Right atrium auricular region (tissue), 2 donors: Measurements from ENCODE around the gene TBR1. TPM values are rescaled to one million over a fixed set of nuclear protein-coding genes. Genes with fewer than 3 reads are reported as not detected.

ENCODE experiments used
- DNase-seq: peaks from one replicate; pipeline ENCODE4 v3.0.0-alpha.2; 2019; ENCODE audit warnings: low spot score
- H3K27ac ChIP-seq, 2 donors: fragments of 200-600 bp; sonication (generic); 1 replicate in 1 of 2; 2 replicates in 1 of 2; pipeline ENCODE4 v1.5.1; 2016 to 2019
- H3K27me3 ChIP-seq, 2 donors: fragments of 200-600 bp; sonication (generic); one replicate each; pipeline versions ENCODE4 v1.5.1 to v1.6.0; 2017 to 2019
- H3K36me3 ChIP-seq: fragments of 200-600 bp; sonication (generic); one replicate; pipeline ENCODE4 v1.5.1; 2016
- H3K4me1 ChIP-seq, 2 donors: fragments of 200-600 bp; sonication (generic); one replicate each; pipeline versions ENCODE4 v1.5.1 to v1.6.0; 2017 to 2019
- H3K4me3 ChIP-seq, 2 donors: fragments of 200-600 bp; sonication (generic); 1 replicate in 1 of 2; 2 replicates in 1 of 2; pipeline ENCODE4 v1.5.1; 2017 to 2019; ENCODE audit warnings: mild to moderate bottlenecking in 1 of 2, moderate library complexity in 1 of 2
- H3K9me3 ChIP-seq, 2 donors: fragments of 200-600 bp; sonication (generic); one replicate each; pipeline ENCODE4 v1.5.1; 2019
- total RNA-seq, 2 donors: library from RNA; depleted of rRNA; stranded (reverse); fragments of >200 nt; gene quantifications; one replicate each; pipeline ENCODE4 v1.1.0, GENCODE V29; 2016
- TF ChIP-seq, protein P1 (sequence below), 2 donors: fragments of 200-600 bp; sonication (generic); IDR thresholded peaks; one replicate each; pipeline ENCODE4 v1.5.1; 2019; ENCODE audit warnings: antibody characterized with exemption in 2 of 2

TBR1 gene
- total RNA-seq = not detected

DNA sequence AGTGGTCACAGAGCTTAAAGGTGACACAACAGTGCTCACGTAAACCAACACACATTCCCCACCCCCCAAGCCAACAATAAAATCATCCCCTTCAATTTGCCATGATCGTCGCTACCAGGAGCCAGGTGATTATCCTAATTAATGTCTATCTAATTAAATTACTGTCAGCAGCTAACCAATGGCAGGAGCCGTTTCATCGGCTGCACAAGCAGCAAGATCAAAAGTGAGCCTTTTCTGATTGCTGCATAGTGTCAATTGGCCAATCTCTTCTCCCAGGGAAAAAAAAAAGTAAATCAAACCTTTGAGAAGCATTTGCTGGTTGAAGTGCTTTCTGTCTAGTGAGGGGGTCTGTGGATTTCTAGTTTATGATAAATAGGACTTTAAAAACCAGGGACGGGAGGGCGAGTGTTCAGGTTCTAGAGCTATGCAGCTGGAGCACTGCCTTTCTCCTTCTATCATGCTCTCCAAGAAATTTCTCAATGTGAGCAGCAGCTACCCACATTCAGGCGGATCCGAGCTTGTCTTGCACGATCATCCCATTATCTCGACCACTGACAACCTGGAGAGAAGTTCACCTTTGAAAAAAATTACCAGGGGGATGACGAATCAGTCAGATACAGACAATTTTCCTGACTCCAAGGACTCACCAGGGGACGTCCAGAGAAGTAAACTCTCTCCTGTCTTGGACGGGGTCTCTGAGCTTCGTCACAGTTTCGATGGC, at the start of gene TBR1:
TSS of gene TBR1 (plus strand) at position 311 of the 721 bp plus-strand sequence. CDS start at position 425, 114 bp downstream.
- Histone ChIP-seq H3K9me3 (no peaks in the 10 kb centered on the region), H3K27me3 (peaks cover 47 to 58% of the 10 kb centered on the region in 2 donors), H3K4me1 (peaks cover 0 to 46% of the 10 kb centered on the region in 2 donors), H3K4me3 (peak within 1 kb of the TSS in 1 of 2 donors; percentile 52), H3K36me3 (no peaks in the 10 kb centered on the region), H3K27ac (no peak within 1 kb of the TSS)
- TF ChIP-seq, protein P1, sequence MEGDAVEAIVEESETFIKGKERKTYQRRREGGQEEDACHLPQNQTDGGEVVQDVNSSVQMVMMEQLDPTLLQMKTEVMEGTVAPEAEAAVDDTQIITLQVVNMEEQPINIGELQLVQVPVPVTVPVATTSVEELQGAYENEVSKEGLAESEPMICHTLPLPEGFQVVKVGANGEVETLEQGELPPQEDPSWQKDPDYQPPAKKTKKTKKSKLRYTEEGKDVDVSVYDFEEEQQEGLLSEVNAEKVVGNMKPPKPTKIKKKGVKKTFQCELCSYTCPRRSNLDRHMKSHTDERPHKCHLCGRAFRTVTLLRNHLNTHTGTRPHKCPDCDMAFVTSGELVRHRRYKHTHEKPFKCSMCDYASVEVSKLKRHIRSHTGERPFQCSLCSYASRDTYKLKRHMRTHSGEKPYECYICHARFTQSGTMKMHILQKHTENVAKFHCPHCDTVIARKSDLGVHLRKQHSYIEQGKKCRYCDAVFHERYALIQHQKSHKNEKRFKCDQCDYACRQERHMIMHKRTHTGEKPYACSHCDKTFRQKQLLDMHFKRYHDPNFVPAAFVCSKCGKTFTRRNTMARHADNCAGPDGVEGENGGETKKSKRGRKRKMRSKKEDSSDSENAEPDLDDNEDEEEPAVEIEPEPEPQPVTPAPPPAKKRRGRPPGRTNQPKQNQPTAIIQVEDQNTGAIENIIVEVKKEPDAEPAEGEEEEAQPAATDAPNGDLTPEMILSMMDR (IDR thresholded peaks at IDR 0.05) = no peak
- no peak for DNase-seq

DNA sequence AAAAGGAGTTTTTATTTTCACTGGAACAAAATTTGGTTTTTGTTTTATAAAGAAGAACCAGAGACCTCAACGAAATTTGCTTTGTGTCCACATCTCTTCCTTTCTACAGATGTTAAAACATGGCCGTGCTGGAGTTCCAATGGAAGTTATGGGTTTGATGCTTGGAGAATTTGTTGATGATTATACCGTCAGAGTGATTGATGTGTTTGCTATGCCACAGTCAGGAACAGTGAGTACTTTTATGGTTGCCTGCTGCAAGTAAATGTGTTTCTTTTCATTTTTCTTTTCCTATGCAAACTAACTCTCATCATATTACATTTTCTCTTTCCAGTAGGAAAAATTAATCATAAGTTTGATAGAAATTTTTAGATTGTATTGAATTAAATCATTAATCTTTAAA, 48.4 kb upstream of the TBR1 start:
- Histone ChIP-seq H3K27me3 (no peaks in the 10 kb centered on the region), H3K9me3 (peaks cover 0 to 10% of the 10 kb centered on the region in 2 donors), H3K27ac (no peak overlapping the region), H3K36me3 (peaks cover 6% of the 10 kb centered on the region), H3K4me3 (no peak overlapping the region), H3K4me1 (no peaks in the 10 kb centered on the region)
- no peak for DNase-seq
- TF ChIP-seq, protein P1 (IDR thresholded peaks at IDR 0.05) = no peak

GRCh38 chr2:161369311-161369710, 46.8 kb upstream of the TBR1 start:
- TF ChIP-seq, protein P1 (IDR thresholded peaks at IDR 0.05) = no peak
- peaks cover 6% of the 10 kb centered on the region for H3K36me3 ChIP-seq
- DNase-seq = no peak

DNA sequence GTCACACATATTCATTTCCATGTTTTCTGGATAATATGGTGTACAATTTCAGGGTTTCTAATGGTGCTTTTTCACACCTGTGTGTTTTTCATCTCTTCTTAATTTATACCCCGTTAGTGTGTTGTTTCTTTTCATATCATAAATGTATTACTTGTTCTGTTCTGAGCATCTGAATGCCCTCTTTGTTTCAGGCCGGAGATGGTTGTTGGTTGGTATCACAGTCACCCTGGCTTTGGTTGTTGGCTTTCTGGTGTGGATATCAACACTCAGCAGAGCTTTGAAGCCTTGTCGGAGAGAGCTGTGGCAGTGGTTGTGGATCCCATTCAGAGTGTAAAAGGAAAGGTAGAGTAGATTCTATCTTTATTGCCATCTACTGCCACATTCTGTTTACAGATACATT, 45.1 kb upstream of the TBR1 start:
- TF ChIP-seq, protein P1 (IDR thresholded peaks at IDR 0.05) = no peak
- DNase-seq = no peak
- no peak overlapping the region for H3K27ac ChIP-seq
- no peaks in the 10 kb centered on the region for H3K4me1 ChIP-seq
- no peaks in the 10 kb centered on the region for H3K27me3 ChIP-seq
- peaks cover 6% of the 10 kb centered on the region for H3K36me3 ChIP-seq
- no peak overlapping the region for H3K4me3 ChIP-seq
- H3K9me3 ChIP-seq = no peaks in the 10 kb centered on the region

More at GRCh38 chr2:161369311-161369710, 46.8 kb upstream of the TBR1 start:
- H3K27ac ChIP-seq = no peak overlapping the region
- no peaks in the 10 kb centered on the region for H3K4me1 ChIP-seq
- H3K9me3 ChIP-seq = no peaks in the 10 kb centered on the region
- no peaks in the 10 kb centered on the region for H3K27me3 ChIP-seq
- H3K4me3 ChIP-seq = no peak overlapping the region

GRCh38 chr2:161371869-161372268, 44.2 kb upstream of the TBR1 start:
- peaks cover 6% of the 10 kb centered on the region for H3K36me3 ChIP-seq
- no peak overlapping the region for H3K27ac ChIP-seq
- H3K27me3 ChIP-seq = no peaks in the 10 kb centered on the region
- DNase-seq = no peak
- H3K9me3 ChIP-seq = no peaks in the 10 kb centered on the region
- H3K4me1 ChIP-seq = no peaks in the 10 kb centered on the region
- TF ChIP-seq, protein P1 (IDR thresholded peaks at IDR 0.05) = no peak
- no peak overlapping the region for H3K4me3 ChIP-seq

GRCh38 chr2:161373942-161374341, 42.2 kb upstream of the TBR1 start:
- Histone ChIP-seq H3K27ac (no peak overlapping the region), H3K27me3 (no peaks in the 10 kb centered on the region), H3K9me3 (no peaks in the 10 kb centered on the region), H3K4me1 (no peaks in the 10 kb centered on the region), H3K36me3 (peaks cover 6% of the 10 kb centered on the region), H3K4me3 (no peak overlapping the region)
- no peak for DNase-seq
- TF ChIP-seq, protein P1 (IDR thresholded peaks at IDR 0.05) = no peak
